ENCODE data around the gene AURKAIP1. TPM values are rescaled to one million over a fixed set of nuclear protein-coding genes. Genes with fewer than 3 reads are reported as not detected.

AURKAIP1 gene
- polyA plus RNA-seq, 1 donor (not counting 4 experiments of a cell fraction or from before 2014, with no cell fraction given), result 86.9 TPM

GRCh38 chr1:1340791-1341548 is 34.0 kb downstream of the AURKAIP1 start:
- H3K9ac ChIP-seq (ENCODE audit: control insufficient read depth, extremely low read depth, insufficient read depth, low read length), result no peak overlapping the region
- no peak overlapping the region for H3K4me3 ChIP-seq (ENCODE audit: control insufficient read depth in 2 of 3, extremely low read depth in 1 of 3, insufficient read depth in 2 of 3, low read depth in 1 of 3, low read length in 3 of 3)
- DNase-seq (ENCODE audit: low read depth, low spot score), result no peak
- peaks cover 13 to 24% of the 10 kb centered on the region in 2 experiments for H3K36me3 ChIP-seq (ENCODE audit: control insufficient read depth in 2 of 2, extremely low read depth in 1 of 2, insufficient read depth in 2 of 2, low read length in 2 of 2)
- FAIRE-seq, result no peak
- H3K79me2 ChIP-seq (ENCODE audit: control insufficient read depth, insufficient read depth, low read length), result peaks cover 54% of the 10 kb centered on the region
- H3K4me2 ChIP-seq (ENCODE audit: control insufficient read depth, extremely low read depth, insufficient read depth, low read depth, low read length), result no peak overlapping the region
- dilution Hi-C loops (cut with MboI; ENCODE audit: extremely low pct_ligation_motif_present, low sequenced_read_pairs), result no loop called here
- no peaks in the 10 kb centered on the region for H3K9me1 ChIP-seq (ENCODE audit: control insufficient read depth, extremely low read depth, insufficient read depth, low read length)
- H3K4me1 ChIP-seq (ENCODE audit: control insufficient read depth, extremely low read depth, insufficient read depth, low read length), result peaks cover 23% of the 10 kb centered on the region
- H3K27ac ChIP-seq (ENCODE audit: control insufficient read depth, insufficient read depth, low read length), result no peak overlapping the region
- no peak for TF ChIP-seq CTCF (optimal IDR thresholded peaks at IDR 0.05 in 1 of 3, IDR thresholded peaks at IDR 0.05 in 1 of 3, conservative IDR thresholded peaks at IDR 0.05 in 1 of 3; ENCODE audit: extremely low read depth in 1 of 3, insufficient read depth in 2 of 3, low read length in 3 of 3)
- TF ChIP-seq EZH2 (IDR thresholded peaks at IDR 0.05; ENCODE audit: low read length), result no peak
- peaks cover 15% of the 10 kb centered on the region for H4K20me1 ChIP-seq (ENCODE audit: control insufficient read depth, extremely low read depth, insufficient read depth, low read length)
- H2AFZ ChIP-seq (ENCODE audit: control insufficient read depth, low read length), result no peak overlapping the region
- no peaks in the 10 kb centered on the region for H3K27me3 ChIP-seq (ENCODE audit: control insufficient read depth, extremely low read depth, insufficient read depth, low read length)
- no peaks in the 10 kb centered on the region for H3K9me3 ChIP-seq (ENCODE audit: control insufficient read depth, low read depth, low read length)

GRCh38 chr1:1340185-1340584 is 34.8 kb downstream of the AURKAIP1 start:
- peaks cover 15 to 27% of the 10 kb centered on the region in 2 experiments for H3K36me3 ChIP-seq (ENCODE audit: control insufficient read depth in 2 of 2, extremely low read depth in 1 of 2, insufficient read depth in 2 of 2, low read length in 2 of 2)
- TF ChIP-seq EZH2 (IDR thresholded peaks at IDR 0.05; ENCODE audit: low read length) (no peak), CTCF (optimal IDR thresholded peaks at IDR 0.05 in 1 of 3, IDR thresholded peaks at IDR 0.05 in 1 of 3, conservative IDR thresholded peaks at IDR 0.05 in 1 of 3; ENCODE audit: extremely low read depth in 1 of 3, insufficient read depth in 2 of 3, low read length in 3 of 3) (no peak)
- H3K4me2 ChIP-seq (ENCODE audit: control insufficient read depth, extremely low read depth, insufficient read depth, low read depth, low read length), result no peak overlapping the region
- H3K27ac ChIP-seq (ENCODE audit: control insufficient read depth, insufficient read depth, low read length), result no peak overlapping the region
- no peaks in the 10 kb centered on the region for H3K9me3 ChIP-seq (ENCODE audit: control insufficient read depth, low read depth, low read length)
- H4K20me1 ChIP-seq (ENCODE audit: control insufficient read depth, extremely low read depth, insufficient read depth, low read length), result peaks cover 15% of the 10 kb centered on the region
- peaks cover 46% of the 10 kb centered on the region for H3K79me2 ChIP-seq (ENCODE audit: control insufficient read depth, insufficient read depth, low read length)
- H3K9ac ChIP-seq (ENCODE audit: control insufficient read depth, extremely low read depth, insufficient read depth, low read length), result no peak overlapping the region
- peaks cover 15% of the 10 kb centered on the region for H3K4me1 ChIP-seq (ENCODE audit: control insufficient read depth, extremely low read depth, insufficient read depth, low read length)
- no peaks in the 10 kb centered on the region for H3K9me1 ChIP-seq (ENCODE audit: control insufficient read depth, extremely low read depth, insufficient read depth, low read length)
- no peak for FAIRE-seq
- dilution Hi-C loops (cut with MboI; ENCODE audit: extremely low pct_ligation_motif_present, low sequenced_read_pairs), result no loop called here
- no peak for DNase-seq (ENCODE audit: low read depth, low spot score)
- no peak overlapping the region for H2AFZ ChIP-seq (ENCODE audit: control insufficient read depth, low read length)
- no peaks in the 10 kb centered on the region for H3K27me3 ChIP-seq (ENCODE audit: control insufficient read depth, extremely low read depth, insufficient read depth, low read length)
- H3K4me3 ChIP-seq (ENCODE audit: control insufficient read depth in 2 of 3, extremely low read depth in 1 of 3, insufficient read depth in 2 of 3, low read depth in 1 of 3, low read length in 3 of 3), result no peak overlapping the region

Data from keratinocyte (primary cell).